HEK293 (cell line): ENCODE data around the gene ABLIM3.

ENCODE experiments used
- CTCF ChIA-PET: fragments of 350-600 bp; formaldehyde crosslinking; extraction: SDS; loops from one replicate; lab custom pipeline; 2021; ENCODE audit warnings: antibody characterized with exemption; lab: Yijun Ruan, JAX
- POLR2A ChIA-PET: fragments of 300-600 bp; formaldehyde crosslinking; extraction: SDS; loops from one replicate; lab custom pipeline; 2020; ENCODE audit warnings: antibody characterized with exemption, inconsistent platforms; lab: Yijun Ruan, JAX
- H3K27ac ChIP-seq: fragments of 200-500 bp; sonication (Bioruptor generic); 2 replicates; pipeline ENCODE4 v1.5.1; 2014; ENCODE audit warnings: low read depth, low read length, control low read depth, inconsistent platforms; ENCODE audit errors: extremely low read depth
- H3K36me3 ChIP-seq, 2 experiments: fragments of 200-500 bp in 1 of 2; sonication (Bioruptor generic) in 1 of 2; 1 replicate in 1 of 2; 2 replicates in 1 of 2; pipeline ENCODE4 v1.5.1; 2014 to 2017; ENCODE audit warnings: inconsistent platforms in 2 of 2, low read length in 2 of 2; ENCODE audit not compliant: control insufficient read depth in 2 of 2, insufficient read depth in 1 of 2
- H3K4me1 ChIP-seq: fragments of 200-500 bp; sonication (Bioruptor generic); 2 replicates; pipeline ENCODE4 v1.5.1; 2014; ENCODE audit warnings: mild to moderate bottlenecking, low read length, inconsistent platforms; ENCODE audit not compliant: control insufficient read depth, insufficient read depth
- H3K4me3 ChIP-seq: 2 replicates; pipeline ENCODE4 v1.5.1; 2011; ENCODE audit warnings: low read depth, mild to moderate bottlenecking, control low read depth, low read length, moderate library complexity
- H3K9me3 ChIP-seq: fragments of 200-500 bp; sonication (Bioruptor generic); 2 replicates; pipeline ENCODE4 v1.5.1; 2014; ENCODE audit warnings: low read depth, low read length, inconsistent platforms; ENCODE audit not compliant: control insufficient read depth, insufficient read depth
- GLIS2 ChIP-seq: fragments of 450-650 bp; formaldehyde crosslinking; IDR thresholded peaks from 2 replicates; pipeline ENCODE4 v1.5.1; 2016; ENCODE audit warnings: missing biosample characterization, missing genetic modification characterization
- OVOL3 ChIP-seq: fragments of 450-650 bp; formaldehyde crosslinking; IDR thresholded peaks from 2 replicates; pipeline ENCODE4 v1.5.1; 2016; ENCODE audit warnings: missing biosample characterization, missing genetic modification characterization
- PRDM1 ChIP-seq: fragments of 450-650 bp; formaldehyde crosslinking; IDR thresholded peaks from 2 replicates; pipeline ENCODE4; 2016; ENCODE audit warnings: missing biosample characterization, missing genetic modification characterization
- RBAK ChIP-seq: fragments of 450-650 bp; formaldehyde crosslinking; IDR thresholded peaks from 2 replicates; pipeline ENCODE4 v1.5.1; 2016; ENCODE audit warnings: missing biosample characterization, missing genetic modification characterization
- SALL2 ChIP-seq: fragments of 450-650 bp; formaldehyde crosslinking; IDR thresholded peaks from 2 replicates; pipeline ENCODE4 v1.5.0; 2017; ENCODE audit warnings: missing biosample characterization, mild to moderate bottlenecking, missing genetic modification characterization, borderline replicate concordance
- SP2 ChIP-seq: fragments of 450-650 bp; formaldehyde crosslinking; IDR thresholded peaks from 2 replicates; pipeline ENCODE4 v1.5.1; 2016; ENCODE audit warnings: missing biosample characterization, missing genetic modification characterization
- SP7 ChIP-seq: fragments of 450-650 bp; formaldehyde crosslinking; IDR thresholded peaks from 2 replicates; pipeline ENCODE4 v1.5.1; 2016; ENCODE audit warnings: missing biosample characterization, missing genetic modification characterization
- WT1 ChIP-seq: fragments of 450-650 bp; formaldehyde crosslinking; IDR thresholded peaks from 2 replicates; pipeline ENCODE4 v1.5.1; 2016; ENCODE audit warnings: missing biosample characterization, missing genetic modification characterization
- ZBTB1 ChIP-seq: fragments of 450-650 bp; formaldehyde crosslinking; IDR thresholded peaks from 2 replicates; pipeline ENCODE4 v1.5.1; 2016; ENCODE audit warnings: missing biosample characterization, missing genetic modification characterization
- ZBTB20 ChIP-seq: fragments of 450-650 bp; formaldehyde crosslinking; IDR thresholded peaks from 2 replicates; pipeline ENCODE4 v1.5.1; 2016; ENCODE audit warnings: missing biosample characterization, missing genetic modification characterization
- ZIC2 ChIP-seq: fragments of 450-650 bp; formaldehyde crosslinking; IDR thresholded peaks from 2 replicates; pipeline ENCODE4 v1.5.1; 2016; ENCODE audit warnings: missing biosample characterization, missing genetic modification characterization
- ZNF10 ChIP-seq: fragments of 450-650 bp; formaldehyde crosslinking; IDR thresholded peaks from 2 replicates; pipeline ENCODE4 v1.5.1; 2017; ENCODE audit warnings: missing biosample characterization, missing genetic modification characterization
- ZNF266 ChIP-seq: fragments of 450-650 bp; formaldehyde crosslinking; IDR thresholded peaks from 2 replicates; pipeline ENCODE4 v1.5.1; 2016; ENCODE audit warnings: missing biosample characterization, missing genetic modification characterization, low read depth
- ZNF350 ChIP-seq: fragments of 450-650 bp; formaldehyde crosslinking; IDR thresholded peaks from 2 replicates; pipeline ENCODE4 v1.5.0; 2017; ENCODE audit warnings: missing biosample characterization, mild to moderate bottlenecking, missing genetic modification characterization
- ZNF48 ChIP-seq: fragments of 450-650 bp; formaldehyde crosslinking; IDR thresholded peaks from 2 replicates; pipeline ENCODE4 v1.5.1; 2016; ENCODE audit warnings: missing biosample characterization, missing genetic modification characterization
- ZNF530 ChIP-seq: fragments of 450-650 bp; formaldehyde crosslinking; IDR thresholded peaks from 2 replicates; pipeline ENCODE4 v1.5.1; 2016; ENCODE audit warnings: low read depth, missing biosample characterization, missing genetic modification characterization
- ZNF544 ChIP-seq: fragments of 450-650 bp; formaldehyde crosslinking; IDR thresholded peaks from 2 replicates; pipeline ENCODE4 v1.5.0; 2017; ENCODE audit warnings: missing biosample characterization, missing genetic modification characterization
- ZNF561 ChIP-seq: fragments of 450-650 bp; IDR thresholded peaks from 2 replicates; pipeline ENCODE4 v1.5.1; 2018; ENCODE audit warnings: missing biosample characterization, missing genetic modification characterization, borderline replicate concordance
- ZNF571 ChIP-seq: fragments of 450-650 bp; formaldehyde crosslinking; IDR thresholded peaks from 2 replicates; pipeline ENCODE4 v1.5.0; 2017; ENCODE audit warnings: missing biosample characterization, missing genetic modification characterization
- ZNF580 ChIP-seq: fragments of 450-650 bp; formaldehyde crosslinking; IDR thresholded peaks from 2 replicates; pipeline ENCODE4 v1.5.1; 2016; ENCODE audit warnings: missing biosample characterization, missing genetic modification characterization
- ZNF621 ChIP-seq: fragments of 450-650 bp; formaldehyde crosslinking; IDR thresholded peaks from 2 replicates; pipeline ENCODE4 v1.5.1; 2017; ENCODE audit warnings: missing biosample characterization, missing genetic modification characterization
- ZNF664 ChIP-seq: fragments of 450-650 bp; formaldehyde crosslinking; IDR thresholded peaks from 2 replicates; pipeline ENCODE4 v1.5.1; 2016; ENCODE audit warnings: missing biosample characterization, missing genetic modification characterization
- ZNF707 ChIP-seq: fragments of 450-650 bp; formaldehyde crosslinking; IDR thresholded peaks from 2 replicates; pipeline ENCODE4 v1.5.1; 2016; ENCODE audit warnings: missing biosample characterization, missing genetic modification characterization
- ZNF777 ChIP-seq: fragments of 450-650 bp; formaldehyde crosslinking; IDR thresholded peaks from 2 replicates; pipeline ENCODE4 v1.5.1; 2017; ENCODE audit warnings: missing biosample characterization, missing genetic modification characterization, borderline replicate concordance
- ZNF791 ChIP-seq: fragments of 450-650 bp; formaldehyde crosslinking; IDR thresholded peaks from 2 replicates; pipeline ENCODE4 v1.5.1; 2016; ENCODE audit warnings: missing biosample characterization, missing genetic modification characterization
- TF ChIP-seq, protein P1 (sequence below): fragments of 450-650 bp; IDR thresholded peaks from 2 replicates; pipeline ENCODE4 v1.5.1; 2018; ENCODE audit warnings: missing biosample characterization, mild to moderate bottlenecking, missing genetic modification characterization
- TF ChIP-seq, protein P2 (sequence below): fragments of 450-650 bp; formaldehyde crosslinking; IDR thresholded peaks from 2 replicates; pipeline ENCODE4 v1.5.0; 2017; ENCODE audit warnings: missing biosample characterization, missing genetic modification characterization, borderline replicate concordance
- TF ChIP-seq, protein P3 (sequence below): fragments of 450-650 bp; formaldehyde crosslinking; IDR thresholded peaks from 2 replicates; pipeline ENCODE4 v1.5.1; 2016; ENCODE audit warnings: missing biosample characterization, missing genetic modification characterization, borderline replicate concordance

The ABLIM3 gene

DNA sequence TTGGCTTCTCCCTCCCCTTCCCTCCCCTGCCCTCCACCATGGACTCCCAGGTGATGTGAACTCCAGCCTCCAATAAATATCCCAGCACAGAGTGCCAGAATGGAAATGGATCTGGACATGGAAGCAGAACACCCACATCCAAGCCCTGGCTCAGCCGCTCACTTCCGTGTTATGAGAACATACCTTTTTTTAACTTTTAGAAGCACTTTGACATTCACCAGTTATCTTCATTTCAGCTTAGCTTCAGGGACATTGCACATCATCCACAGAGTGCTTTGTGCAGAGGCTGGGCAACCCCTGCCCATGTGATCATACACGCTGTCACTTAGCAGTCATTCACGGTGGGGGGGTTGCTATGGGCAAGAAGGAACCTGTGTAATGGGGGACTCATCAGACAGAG is 139.5 kb downstream of the ABLIM3 start (continued):
- TF ChIP-seq ZNF707 (tag by site-specific recombination) (no peak), ZNF48 (tag by site-specific recombination) (no peak), ZNF544 (tag by site-specific recombination) (no peak), ZNF777 (tag by site-specific recombination) (no peak), GLIS2 (no peak), ZBTB1 (tag by site-specific recombination) (no peak), SP7 (no peak), SALL2 (tag by site-specific recombination) (no peak), ZNF350 (tag by site-specific recombination) (no peak)
- TF ChIP-seq, protein P1, sequence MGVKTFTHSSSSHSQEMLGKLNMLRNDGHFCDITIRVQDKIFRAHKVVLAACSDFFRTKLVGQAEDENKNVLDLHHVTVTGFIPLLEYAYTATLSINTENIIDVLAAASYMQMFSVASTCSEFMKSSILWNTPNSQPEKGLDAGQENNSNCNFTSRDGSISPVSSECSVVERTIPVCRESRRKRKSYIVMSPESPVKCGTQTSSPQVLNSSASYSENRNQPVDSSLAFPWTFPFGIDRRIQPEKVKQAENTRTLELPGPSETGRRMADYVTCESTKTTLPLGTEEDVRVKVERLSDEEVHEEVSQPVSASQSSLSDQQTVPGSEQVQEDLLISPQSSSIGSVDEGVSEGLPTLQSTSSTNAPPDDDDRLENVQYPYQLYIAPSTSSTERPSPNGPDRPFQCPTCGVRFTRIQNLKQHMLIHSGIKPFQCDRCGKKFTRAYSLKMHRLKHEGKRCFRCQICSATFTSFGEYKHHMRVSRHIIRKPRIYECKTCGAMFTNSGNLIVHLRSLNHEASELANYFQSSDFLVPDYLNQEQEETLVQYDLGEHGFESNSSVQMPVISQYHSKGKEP (tag by site-specific recombination): no peak
- TF ChIP-seq, protein P2, sequence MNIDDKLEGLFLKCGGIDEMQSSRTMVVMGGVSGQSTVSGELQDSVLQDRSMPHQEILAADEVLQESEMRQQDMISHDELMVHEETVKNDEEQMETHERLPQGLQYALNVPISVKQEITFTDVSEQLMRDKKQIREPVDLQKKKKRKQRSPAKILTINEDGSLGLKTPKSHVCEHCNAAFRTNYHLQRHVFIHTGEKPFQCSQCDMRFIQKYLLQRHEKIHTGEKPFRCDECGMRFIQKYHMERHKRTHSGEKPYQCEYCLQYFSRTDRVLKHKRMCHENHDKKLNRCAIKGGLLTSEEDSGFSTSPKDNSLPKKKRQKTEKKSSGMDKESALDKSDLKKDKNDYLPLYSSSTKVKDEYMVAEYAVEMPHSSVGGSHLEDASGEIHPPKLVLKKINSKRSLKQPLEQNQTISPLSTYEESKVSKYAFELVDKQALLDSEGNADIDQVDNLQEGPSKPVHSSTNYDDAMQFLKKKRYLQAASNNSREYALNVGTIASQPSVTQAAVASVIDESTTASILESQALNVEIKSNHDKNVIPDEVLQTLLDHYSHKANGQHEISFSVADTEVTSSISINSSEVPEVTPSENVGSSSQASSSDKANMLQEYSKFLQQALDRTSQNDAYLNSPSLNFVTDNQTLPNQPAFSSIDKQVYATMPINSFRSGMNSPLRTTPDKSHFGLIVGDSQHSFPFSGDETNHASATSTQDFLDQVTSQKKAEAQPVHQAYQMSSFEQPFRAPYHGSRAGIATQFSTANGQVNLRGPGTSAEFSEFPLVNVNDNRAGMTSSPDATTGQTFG (tag by site-specific recombination): no peak

DNA sequence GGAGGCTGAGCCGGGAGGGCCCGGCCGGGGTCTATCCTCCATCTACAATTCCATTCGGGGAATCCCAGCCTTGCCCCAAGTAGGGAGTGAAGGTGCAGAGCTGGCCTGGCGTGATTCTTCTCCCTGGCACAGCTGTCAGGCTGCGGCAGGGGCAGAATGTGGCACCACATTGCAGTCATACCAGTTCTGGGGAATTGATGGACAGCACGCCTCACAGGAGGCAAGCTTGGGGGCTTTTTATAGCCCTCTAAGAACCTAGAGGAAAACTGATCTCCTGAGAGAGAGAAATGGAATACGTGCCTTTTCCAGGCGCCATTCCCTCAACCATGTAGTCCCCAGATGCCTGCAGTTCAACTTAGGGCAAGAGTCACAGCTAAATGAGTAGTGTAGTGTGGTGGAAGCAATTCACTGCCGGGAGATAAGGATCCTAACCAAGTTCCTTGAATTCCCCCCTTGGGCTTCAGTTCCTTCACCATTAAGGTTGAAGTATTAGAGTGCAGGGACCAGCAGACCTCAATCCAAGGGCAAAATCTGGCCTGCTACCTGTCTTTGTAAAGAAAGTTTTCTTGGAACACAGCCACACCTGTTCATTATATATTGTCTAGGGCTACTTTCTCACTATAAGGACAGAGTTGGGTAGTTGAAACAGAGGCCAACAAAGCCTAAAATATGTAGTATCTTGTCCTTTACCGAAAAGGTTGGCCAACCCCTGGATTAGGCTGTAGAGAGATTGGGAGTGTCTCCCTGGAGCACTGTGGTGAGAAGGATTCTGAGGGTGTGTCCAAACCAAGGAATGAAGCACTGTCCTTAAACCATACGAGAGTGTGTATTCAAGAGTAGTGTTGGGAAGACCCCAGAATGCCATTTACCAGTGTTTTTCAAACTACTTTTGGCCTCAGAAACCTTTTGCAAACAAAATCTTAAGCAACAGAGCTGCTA is 141.0 kb downstream of the ABLIM3 start:
- H3K4me1 ChIP-seq: no peaks in the 10 kb centered on the region
- no peak overlapping the region for H3K27ac ChIP-seq
- H3K9me3 ChIP-seq: no peaks in the 10 kb centered on the region
- CTCF ChIA-PET: interaction anchor here (0.6 kb wide), 1 partner anchor 16 kb away, joined by 3 read pairs; no protein-coding TSS in a partner anchor
- no peaks in the 10 kb centered on the region for H3K36me3 ChIP-seq
- POLR2A ChIA-PET: no interaction called here
- H3K4me3 ChIP-seq: no peak overlapping the region
- TF ChIP-seq ZIC2 (tag by site-specific recombination) (no peak), RBAK (tag by site-specific recombination) (no peak), ZBTB20 (tag by site-specific recombination) (no peak), ZNF10 (tag by site-specific recombination) (no peak), ZNF530 (no peak), ZNF664 (tag by site-specific recombination) (no peak), SP2 (tag by site-specific recombination) (no peak), ZNF791 (no peak), ZNF580 (no peak), ZNF561 (tag by site-specific recombination) (no peak), OVOL3 (tag by site-specific recombination) (no peak), ZNF621 (no peak), ZNF571 (tag by site-specific recombination) (no peak), ZNF266 (tag by site-specific recombination) (no peak), WT1 (tag by site-specific recombination) (no peak), PRDM1 (tag by site-specific recombination) (no peak)
- TF ChIP-seq, protein P3, sequence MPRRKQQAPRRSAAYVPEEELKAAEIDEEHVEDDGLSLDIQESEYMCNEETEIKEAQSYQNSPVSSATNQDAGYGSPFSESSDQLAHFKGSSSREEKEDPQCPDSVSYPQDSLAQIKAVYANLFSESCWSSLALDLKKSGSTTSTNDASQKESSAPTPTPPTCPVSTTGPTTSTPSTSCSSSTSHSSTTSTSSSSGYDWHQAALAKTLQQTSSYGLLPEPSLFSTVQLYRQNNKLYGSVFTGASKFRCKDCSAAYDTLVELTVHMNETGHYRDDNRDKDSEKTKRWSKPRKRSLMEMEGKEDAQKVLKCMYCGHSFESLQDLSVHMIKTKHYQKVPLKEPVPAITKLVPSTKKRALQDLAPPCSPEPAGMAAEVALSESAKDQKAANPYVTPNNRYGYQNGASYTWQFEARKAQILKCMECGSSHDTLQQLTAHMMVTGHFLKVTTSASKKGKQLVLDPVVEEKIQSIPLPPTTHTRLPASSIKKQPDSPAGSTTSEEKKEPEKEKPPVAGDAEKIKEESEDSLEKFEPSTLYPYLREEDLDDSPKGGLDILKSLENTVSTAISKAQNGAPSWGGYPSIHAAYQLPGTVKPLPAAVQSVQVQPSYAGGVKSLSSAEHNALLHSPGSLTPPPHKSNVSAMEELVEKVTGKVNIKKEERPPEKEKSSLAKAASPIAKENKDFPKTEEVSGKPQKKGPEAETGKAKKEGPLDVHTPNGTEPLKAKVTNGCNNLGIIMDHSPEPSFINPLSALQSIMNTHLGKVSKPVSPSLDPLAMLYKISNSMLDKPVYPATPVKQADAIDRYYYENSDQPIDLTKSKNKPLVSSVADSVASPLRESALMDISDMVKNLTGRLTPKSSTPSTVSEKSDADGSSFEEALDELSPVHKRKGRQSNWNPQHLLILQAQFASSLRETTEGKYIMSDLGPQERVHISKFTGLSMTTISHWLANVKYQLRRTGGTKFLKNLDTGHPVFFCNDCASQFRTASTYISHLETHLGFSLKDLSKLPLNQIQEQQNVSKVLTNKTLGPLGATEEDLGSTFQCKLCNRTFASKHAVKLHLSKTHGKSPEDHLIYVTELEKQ: no peak
